Liver (tissue), 9 donors: Measurements from ENCODE around the gene AREL1. TPM values are rescaled to one million over a fixed set of nuclear protein-coding genes. Genes with fewer than 3 reads are reported as not detected.

Experiments
- DNase-seq: peaks from one replicate; pipeline ENCODE4 v3.0.0-alpha.2; 2017; ENCODE audit warnings: low spot score
- H3K27ac ChIP-seq, 2 donors: one replicate each; pipeline ENCODE4 v1.7.0; 2013; ENCODE audit warnings: inconsistent platforms in 2 of 2, low read length in 2 of 2, control low read depth in 1 of 2, low read depth in 1 of 2, mild to moderate bottlenecking in 1 of 2
- H3K27me3 ChIP-seq, 4 donors: one replicate each; pipeline versions ENCODE4 v1.6.1 to v1.7.0; 2013; ENCODE audit warnings: low read length in 3 of 4, inconsistent platforms in 1 of 4, mild to moderate bottlenecking in 1 of 4, moderate library complexity in 1 of 4; ENCODE audit not compliant: control insufficient read depth in 4 of 4, insufficient read depth in 4 of 4
- H3K36me3 ChIP-seq, 4 donors: one replicate each; pipeline versions ENCODE4 v1.6.1 to v1.7.0; 2013; ENCODE audit warnings: low read length in 3 of 4, mild to moderate bottlenecking in 3 of 4, low read depth in 1 of 4, moderate library complexity in 1 of 4; ENCODE audit not compliant: control insufficient read depth in 4 of 4, insufficient read depth in 3 of 4
- H3K4me1 ChIP-seq, 4 donors: one replicate each; pipeline versions ENCODE4 v1.6.1 to v1.7.0; 2013; ENCODE audit warnings: low read length in 3 of 4, mild to moderate bottlenecking in 3 of 4, moderate library complexity in 1 of 4; ENCODE audit not compliant: control insufficient read depth in 4 of 4, insufficient read depth in 4 of 4
- H3K4me3 ChIP-seq, 3 donors: one replicate each; pipeline versions ENCODE4 v1.6.1 to v1.7.0; 2013; ENCODE audit warnings: low read length in 3 of 3, control low read depth in 1 of 3, low read depth in 1 of 3, mild to moderate bottlenecking in 1 of 3
- H3K9ac ChIP-seq, 2 donors: one replicate each; pipeline ENCODE4 v1.7.0; 2013; ENCODE audit warnings: low read length in 2 of 2, mild to moderate bottlenecking in 2 of 2, moderate library complexity in 2 of 2, control low read depth in 1 of 2, low read depth in 1 of 2
- H3K9me3 ChIP-seq, 4 donors: one replicate each; pipeline versions ENCODE4 v1.6.1 to v1.7.0; 2013; ENCODE audit warnings: low read length in 3 of 4; ENCODE audit not compliant: control insufficient read depth in 4 of 4
- CTCF ChIP-seq: fragments of 150-350 bp; IDR thresholded peaks from 2 replicates; pipeline ENCODE4 v1.5.1; 2017; ENCODE audit warnings: improper control_type of control experiment, low read depth, low read length; ENCODE audit not compliant: missing input control
- EGR1 ChIP-seq, 2 donors: IDR thresholded peaks; 2 replicates each; pipeline ENCODE4 v1.6.1; 2016 to 2018; ENCODE audit warnings: antibody characterized with exemption in 2 of 2, low read depth in 2 of 2
- FOXA1 ChIP-seq: IDR thresholded peaks from 2 replicates; pipeline ENCODE4 v1.6.1; 2016; ENCODE audit warnings: antibody characterized with exemption
- FOXA2 ChIP-seq: IDR thresholded peaks from 2 replicates; pipeline ENCODE4 v1.6.1; 2016; ENCODE audit warnings: antibody characterized with exemption
- GABPA ChIP-seq, 2 donors: IDR thresholded peaks in 1 of 2; conservative IDR thresholded peaks in 1 of 2; 2 replicates each; pipeline ENCODE4 v1.6.1; 2016; ENCODE audit warnings: antibody characterized with exemption in 2 of 2, mild to moderate bottlenecking in 1 of 2, moderate library complexity in 1 of 2
- HNF4A ChIP-seq, 2 donors: conservative IDR thresholded peaks; 2 replicates each; pipeline ENCODE4 v1.6.1; 2016; ENCODE audit warnings: antibody characterized with exemption in 2 of 2, mild to moderate bottlenecking in 2 of 2
- HNF4G ChIP-seq: IDR thresholded peaks from 2 replicates; pipeline ENCODE4 v1.6.1; 2016; ENCODE audit warnings: antibody characterized with exemption
- JUND ChIP-seq, 2 donors: IDR thresholded peaks; 2 replicates each; pipeline ENCODE4 v1.6.1; 2016; ENCODE audit warnings: antibody characterized with exemption in 2 of 2
- MAX ChIP-seq: IDR thresholded peaks from 2 replicates; pipeline ENCODE4 v1.6.1; 2016; ENCODE audit warnings: antibody characterized with exemption
- NR2F2 ChIP-seq: IDR thresholded peaks from 2 replicates; pipeline ENCODE4 v1.6.1; 2016; ENCODE audit warnings: antibody characterized with exemption
- RAD21 ChIP-seq, 2 donors: IDR thresholded peaks; 2 replicates each; pipeline ENCODE4 v1.6.1; 2016; ENCODE audit warnings: antibody characterized with exemption in 2 of 2, mild to moderate bottlenecking in 2 of 2
- REST ChIP-seq: IDR thresholded peaks from 2 replicates; pipeline ENCODE4 v1.6.1; 2016; ENCODE audit warnings: antibody characterized with exemption, mild to moderate bottlenecking
- RXRA ChIP-seq, 2 donors: IDR thresholded peaks; 2 replicates each; pipeline ENCODE4 v1.6.1; 2017 to 2018; ENCODE audit warnings: antibody characterized with exemption in 2 of 2, mild to moderate bottlenecking in 1 of 2
- SP1 ChIP-seq: IDR thresholded peaks from 2 replicates; pipeline ENCODE4 v1.6.1; 2018; ENCODE audit warnings: antibody characterized with exemption, mild to moderate bottlenecking
- TAF1 ChIP-seq: conservative IDR thresholded peaks from 2 replicates; pipeline ENCODE4 v1.6.1; 2016; ENCODE audit warnings: antibody characterized with exemption, mild to moderate bottlenecking
- YY1 ChIP-seq: IDR thresholded peaks from 2 replicates; pipeline ENCODE4 v1.6.1; 2016; ENCODE audit warnings: antibody characterized with exemption, mild to moderate bottlenecking
- WGBS: extraction: QIAGEN DNeasy Blood & Tissue Kit; methylation state at CpG from one replicate; pipeline ENCODE4 v1.1.7; 2013; 5-methylcytosine and 5-hydroxymethylcytosine counted together
- polyA plus RNA-seq, 2 donors: library from polyadenylated mRNA; stranded (reverse) in 1 of 2; unstranded in 1 of 2; fragments of 200-250 nt in 1 of 2; fragments of >200 nt in 1 of 2; fragmentation: Nextera tagmentation in 1 of 2; extraction: Ambion mirVana in 1 of 2; gene quantifications; one replicate each; pipeline versions ENCODE4 v1.2.1 to v1.2.3, GENCODE V29; 2013 to 2015
- total RNA-seq, 2 donors: library from RNA; depleted of rRNA; stranded (reverse); fragments of >200 nt; gene quantifications; one replicate each; pipeline ENCODE4 v1.2.3, GENCODE V29; 2014
- TF ChIP-seq, protein P1 (sequence below): IDR thresholded peaks from 2 replicates; pipeline ENCODE4 v1.6.1; 2016; ENCODE audit warnings: antibody characterized with exemption
- TF ChIP-seq, protein P2 (sequence below): IDR thresholded peaks from 2 replicates; pipeline ENCODE4 v1.6.1; 2016; ENCODE audit warnings: antibody characterized with exemption
- donor health status: healthy.
- donor health status: healthy.
- donor health status: healthy.
- donor health status: healthy.
- donor health status: healthy.

The AREL1 gene
- total and polyA plus RNA-seq, 4 donors = 5.6 to 26.6 (median 13.2) TPM

- H3K27ac ChIP-seq = no peak overlapping the region
- 82% methylated on average over 7 of the region's 7 CpGs for WGBS
- H3K9me3 ChIP-seq = no peaks in the 10 kb centered on the region
- no peaks in the 10 kb centered on the region for H3K36me3 ChIP-seq
- H3K4me3 ChIP-seq = no peak overlapping the region
- DNase-seq = no peak
- no peaks in the 10 kb centered on the region for H3K4me1 ChIP-seq
- peaks cover 0 to 2% (median 0%) of the 10 kb centered on the region in 4 donors for H3K27me3 ChIP-seq
- no peak overlapping the region for H3K9ac ChIP-seq
- TF ChIP-seq HNF4A (conservative IDR thresholded peaks at IDR 0.05) = no peak
- TF ChIP-seq EGR1 (IDR thresholded peaks at IDR 0.05; ENCODE audit: low read depth in 2 of 2) = no peak
- TF ChIP-seq, protein P1, sequence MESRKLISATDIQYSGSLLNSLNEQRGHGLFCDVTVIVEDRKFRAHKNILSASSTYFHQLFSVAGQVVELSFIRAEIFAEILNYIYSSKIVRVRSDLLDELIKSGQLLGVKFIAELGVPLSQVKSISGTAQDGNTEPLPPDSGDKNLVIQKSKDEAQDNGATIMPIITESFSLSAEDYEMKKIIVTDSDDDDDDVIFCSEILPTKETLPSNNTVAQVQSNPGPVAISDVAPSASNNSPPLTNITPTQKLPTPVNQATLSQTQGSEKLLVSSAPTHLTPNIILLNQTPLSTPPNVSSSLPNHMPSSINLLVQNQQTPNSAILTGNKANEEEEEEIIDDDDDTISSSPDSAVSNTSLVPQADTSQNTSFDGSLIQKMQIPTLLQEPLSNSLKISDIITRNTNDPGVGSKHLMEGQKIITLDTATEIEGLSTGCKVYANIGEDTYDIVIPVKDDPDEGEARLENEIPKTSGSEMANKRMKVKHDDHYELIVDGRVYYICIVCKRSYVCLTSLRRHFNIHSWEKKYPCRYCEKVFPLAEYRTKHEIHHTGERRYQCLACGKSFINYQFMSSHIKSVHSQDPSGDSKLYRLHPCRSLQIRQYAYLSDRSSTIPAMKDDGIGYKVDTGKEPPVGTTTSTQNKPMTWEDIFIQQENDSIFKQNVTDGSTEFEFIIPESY = no peak
- no peak for TF ChIP-seq RAD21 (IDR thresholded peaks at IDR 0.05)
- TF ChIP-seq GABPA (IDR thresholded peaks at IDR 0.05 in 1 of 2, conservative IDR thresholded peaks at IDR 0.05 in 1 of 2) = no peak
- TF ChIP-seq JUND (IDR thresholded peaks at IDR 0.05) = no peak
- TF ChIP-seq, protein P2, sequence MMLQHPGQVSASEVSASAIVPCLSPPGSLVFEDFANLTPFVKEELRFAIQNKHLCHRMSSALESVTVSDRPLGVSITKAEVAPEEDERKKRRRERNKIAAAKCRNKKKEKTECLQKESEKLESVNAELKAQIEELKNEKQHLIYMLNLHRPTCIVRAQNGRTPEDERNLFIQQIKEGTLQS = no peak
- no peak for TF ChIP-seq FOXA2
- no peak for TF ChIP-seq YY1
- TF ChIP-seq HNF4G = no peak
- TF ChIP-seq NR2F2 = no peak
- TF ChIP-seq SP1 = no peak
- TF ChIP-seq FOXA1 = no peak
- TF ChIP-seq RXRA (IDR thresholded peaks at IDR 0.05) = no peak
Measured at GRCh38 chr14:74648601-74649000, 64.3 kb downstream of the AREL1 start.

DNA sequence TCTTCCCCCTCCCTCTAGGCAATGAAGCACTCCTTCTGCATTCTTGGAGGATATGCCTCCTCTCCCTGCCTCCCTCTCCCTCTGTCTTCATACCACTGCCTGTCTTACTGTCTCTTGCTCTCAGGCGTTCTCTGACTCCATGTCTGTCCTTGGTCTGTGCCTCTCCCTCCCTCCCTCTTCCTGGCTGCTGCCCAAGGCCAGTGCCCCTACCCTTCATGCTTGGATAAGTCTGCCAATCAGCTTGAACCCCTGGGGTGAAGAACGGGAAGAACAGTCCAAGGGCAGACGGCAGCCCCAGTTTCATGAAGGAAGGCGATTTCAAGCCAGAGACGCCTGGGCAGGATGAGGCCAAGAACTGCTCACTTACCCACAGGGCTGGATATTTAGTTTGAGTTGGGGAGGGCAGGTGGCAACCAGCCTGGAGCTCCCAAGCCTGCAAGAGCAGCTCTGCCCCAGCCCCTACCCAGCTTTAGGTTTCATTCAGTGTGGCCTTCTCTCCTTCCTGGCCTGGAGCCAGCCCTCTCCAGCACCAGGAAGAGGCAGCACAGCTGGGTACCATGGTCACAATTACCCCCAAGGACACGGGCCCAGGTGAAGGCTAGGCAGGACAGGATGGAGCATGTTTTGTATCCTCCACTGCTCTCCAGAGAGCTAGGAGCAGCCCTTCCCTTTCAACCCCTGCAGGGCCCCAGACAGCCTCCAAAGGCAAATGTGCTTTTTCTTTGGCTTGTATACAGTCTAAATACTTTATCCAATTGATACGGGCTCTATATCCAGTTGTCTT, 65.0 kb downstream of the AREL1 start:
- no peak for DNase-seq
- no peaks in the 10 kb centered on the region for H3K36me3 ChIP-seq
- H3K27ac ChIP-seq = no peak overlapping the region
- no peak overlapping the region for H3K4me3 ChIP-seq
- H3K27me3 ChIP-seq = peaks cover 0 to 2% (median 0%) of the 10 kb centered on the region in 4 donors
- H3K4me1 ChIP-seq = no peaks in the 10 kb centered on the region
- H3K9ac ChIP-seq = no peak overlapping the region
- TF ChIP-seq YY1 (no peak), FOXA1 (no peak), MAX (no peak), NR2F2 (no peak), RXRA (IDR thresholded peaks at IDR 0.05) (no peak), SP1 (no peak), RAD21 (IDR thresholded peaks at IDR 0.05) (no peak), REST (no peak), JUND (IDR thresholded peaks at IDR 0.05) (no peak), TAF1 (no peak), HNF4G (no peak), HNF4A (conservative IDR thresholded peaks at IDR 0.05) (no peak), CTCF (no peak), FOXA2 (no peak), GABPA (IDR thresholded peaks at IDR 0.05 in 1 of 2, conservative IDR thresholded peaks at IDR 0.05 in 1 of 2) (no peak), EGR1 (IDR thresholded peaks at IDR 0.05; ENCODE audit: low read depth in 2 of 2) (no peak)
- TF ChIP-seq, protein P2 = no peak
- TF ChIP-seq, protein P1 = no peak
- 50% methylated on average over 7 of the region's 7 CpGs for WGBS
- no peaks in the 10 kb centered on the region for H3K9me3 ChIP-seq
